Measurements from ENCODE around the gene PPP1R3F. TPM values are rescaled to one million over a fixed set of nuclear protein-coding genes. Genes with fewer than 3 reads are reported as not detected.
A peak's percentile ranks its signal among the peaks of the same experiment; 100 is the strongest.
"Not testable (repeated sequence)": the region's sequence is repeated elsewhere in the genome, so short reads cannot be mapped to it uniquely, and the experiment has no call there.

The PPP1R3F gene
- total and polyA plus RNA-seq, 4 donors = 1.9 to 9.2 (median 7.1) TPM

- Histone ChIP-seq H3K9me3 (ENCODE audit: control insufficient read depth, low read length) (no peaks in the 10 kb centered on the region), H3K4me3 (ENCODE audit: low read length in 2 of 2) (no peak overlapping the region), H3K36me3 (ENCODE audit: control insufficient read depth in 1 of 2, insufficient read depth in 2 of 2, low read length in 1 of 2) (no peaks in the 10 kb centered on the region), H3K27me3 (ENCODE audit: control insufficient read depth in 1 of 2, insufficient read depth in 2 of 2, low read length in 1 of 2) (no peaks in the 10 kb centered on the region), H3K27ac (ENCODE audit: low read depth in 1 of 2, low read length in 2 of 2) (no peak overlapping the region), H3K4me1 (ENCODE audit: control insufficient read depth in 1 of 2, insufficient read depth in 2 of 2, low read length in 2 of 2) (no peaks in the 10 kb centered on the region)
- ATAC-seq (ENCODE audit: low FRiP score) = no peak
- intact Hi-C loops (cut with DNase I) = loop anchor here in 1 of 2 donors (5.0 kb wide), 1 partner anchor 587 kb away; the partner anchor contains the start of gene USP27X
- DNase-seq = no peak
- 61 to 71% methylated on average over 7 of the region's 7 CpGs for WGBS, 2 donors
Observed at GRCh38 chrX:49290215-49290614, 20.6 kb downstream of the PPP1R3F start.

DNA sequence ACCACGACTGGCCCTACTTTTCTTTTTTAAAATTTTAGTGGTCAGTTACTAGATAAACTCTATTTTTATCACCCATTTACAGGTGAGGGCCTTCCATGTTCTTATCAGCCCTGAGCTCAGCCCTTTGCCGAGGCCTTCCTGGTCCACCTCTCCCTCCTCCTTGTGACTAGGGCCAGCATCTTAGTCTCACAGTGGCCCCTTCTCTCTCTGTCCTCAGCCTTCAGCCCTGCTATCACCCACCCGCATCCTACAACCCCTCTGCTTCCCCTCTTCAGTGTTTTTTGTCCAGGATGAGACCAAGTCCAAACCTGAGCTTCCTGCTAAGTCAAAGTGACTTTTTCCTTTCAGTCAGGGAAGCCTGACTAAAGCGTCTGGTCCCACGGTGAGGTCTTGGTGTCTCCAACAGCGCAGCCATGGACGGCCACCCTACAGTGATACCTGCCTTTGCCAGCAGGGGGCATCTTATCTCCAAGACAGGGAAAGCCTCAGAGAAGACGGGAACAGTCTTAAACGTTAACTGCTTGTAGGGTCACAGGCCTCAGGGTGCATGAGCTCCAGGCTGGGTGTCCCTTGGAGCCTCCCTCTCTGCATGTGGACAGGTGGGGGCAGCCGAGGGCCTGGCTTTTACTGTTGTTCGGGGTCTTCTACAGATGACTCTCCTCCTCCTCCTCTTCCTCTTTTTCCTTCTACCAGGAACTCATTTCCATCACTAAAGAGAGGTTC lies 22.2 kb downstream of the PPP1R3F start:
- Histone ChIP-seq H3K9me3 (ENCODE audit: control insufficient read depth, low read length) (no peaks in the 10 kb centered on the region), H3K4me3 (ENCODE audit: low read length in 2 of 2) (no peak overlapping the region), H3K36me3 (ENCODE audit: control insufficient read depth in 1 of 2, insufficient read depth in 2 of 2, low read length in 1 of 2) (no peaks in the 10 kb centered on the region), H3K27me3 (ENCODE audit: control insufficient read depth in 1 of 2, insufficient read depth in 2 of 2, low read length in 1 of 2) (no peaks in the 10 kb centered on the region), H3K27ac (ENCODE audit: low read depth in 1 of 2, low read length in 2 of 2) (no peak overlapping the region), H3K4me1 (ENCODE audit: control insufficient read depth in 1 of 2, insufficient read depth in 2 of 2, low read length in 2 of 2) (no peaks in the 10 kb centered on the region)
- intact Hi-C loops (cut with DNase I) = loop anchor here in 1 of 2 donors (5.0 kb wide), 1 partner anchor 586 kb away; the partner anchor contains the start of gene USP27X
- peak in 1 of 2 donors; percentile 67 for DNase-seq
- 16 to 33% methylated on average over 11 of the region's 11 CpGs for WGBS, 2 donors
- ATAC-seq (ENCODE audit: low FRiP score) = peak; percentile 73

GRCh38 chrX:49292400-49293362 lies 23.1 kb downstream of the PPP1R3F start:
- no peaks in the 10 kb centered on the region for H3K4me1 ChIP-seq (ENCODE audit: control insufficient read depth in 1 of 2, insufficient read depth in 2 of 2, low read length in 2 of 2)
- 77 to 78% methylated on average over 17 of the region's 17 CpGs for WGBS, 2 donors
- ATAC-seq (ENCODE audit: low FRiP score) = no peak

DNA sequence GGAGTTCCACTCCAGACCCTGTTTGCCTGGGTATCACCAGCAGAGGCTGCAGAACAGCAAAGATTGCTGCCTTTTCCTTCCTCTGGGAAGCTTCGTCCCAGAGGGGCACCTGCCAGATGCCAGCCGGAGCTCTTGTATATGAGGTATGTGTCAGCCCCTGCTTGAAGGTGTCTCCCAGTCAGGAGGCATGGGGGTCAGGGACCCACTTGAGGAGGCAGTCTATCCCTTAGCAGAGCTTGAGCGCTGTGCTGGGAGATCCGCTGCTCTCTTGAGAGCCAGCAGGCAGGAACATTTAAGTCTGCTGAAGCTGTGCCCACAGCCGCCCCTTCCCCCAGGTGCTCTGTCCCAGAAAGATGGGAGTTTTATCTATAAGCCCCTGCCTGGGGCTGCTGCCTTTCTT lies 29.7 kb downstream of the PPP1R3F start:
- ATAC-seq (ENCODE audit: low FRiP score); H3K27me3 ChIP-seq (ENCODE audit: control insufficient read depth in 1 of 2, insufficient read depth in 2 of 2, low read length in 1 of 2); H3K36me3 ChIP-seq (ENCODE audit: control insufficient read depth in 1 of 2, insufficient read depth in 2 of 2, low read length in 1 of 2); DNase-seq; intact Hi-C loops (cut with DNase I); H3K27ac ChIP-seq (ENCODE audit: low read depth in 1 of 2, low read length in 2 of 2); H3K4me3 ChIP-seq (ENCODE audit: low read length in 2 of 2); H3K9me3 ChIP-seq (ENCODE audit: control insufficient read depth, low read length); H3K4me1 ChIP-seq (ENCODE audit: control insufficient read depth in 1 of 2, insufficient read depth in 2 of 2, low read length in 2 of 2): not testable (repeated sequence)
- WGBS, 2 donors = 81 to 97% methylated on average over 5 of the region's 5 CpGs

More at GRCh38 chrX:49292400-49293362, 23.1 kb downstream of the PPP1R3F start:
- Histone ChIP-seq H3K4me3 (ENCODE audit: low read length in 2 of 2) (no peak overlapping the region), H3K9me3 (ENCODE audit: control insufficient read depth, low read length) (no peaks in the 10 kb centered on the region), H3K27me3 (ENCODE audit: control insufficient read depth in 1 of 2, insufficient read depth in 2 of 2, low read length in 1 of 2) (no peaks in the 10 kb centered on the region), H3K36me3 (ENCODE audit: control insufficient read depth in 1 of 2, insufficient read depth in 2 of 2, low read length in 1 of 2) (no peaks in the 10 kb centered on the region), H3K27ac (ENCODE audit: low read depth in 1 of 2, low read length in 2 of 2) (no peak overlapping the region)
- no peak for DNase-seq
- intact Hi-C loops (cut with DNase I) = loop anchor here in 1 of 2 donors (5.0 kb wide), 1 partner anchor 585 kb away; the partner anchor contains the start of gene USP27X

GRCh38 chrX:49300703-49301102 lies 31.1 kb downstream of the PPP1R3F start:
- Histone ChIP-seq H3K27ac (ENCODE audit: low read depth in 1 of 2, low read length in 2 of 2) (no peak overlapping the region), H3K27me3 (ENCODE audit: control insufficient read depth in 1 of 2, insufficient read depth in 2 of 2, low read length in 1 of 2) (no peaks in the 10 kb centered on the region), H3K4me1 (ENCODE audit: control insufficient read depth in 1 of 2, insufficient read depth in 2 of 2, low read length in 2 of 2) (no peaks in the 10 kb centered on the region), H3K9me3 (ENCODE audit: control insufficient read depth, low read length) (no peaks in the 10 kb centered on the region), H3K4me3 (ENCODE audit: low read length in 2 of 2) (no peak overlapping the region), H3K36me3 (ENCODE audit: control insufficient read depth in 1 of 2, insufficient read depth in 2 of 2, low read length in 1 of 2) (no peaks in the 10 kb centered on the region)
- intact Hi-C loops (cut with DNase I) = no loop called here
- WGBS, 2 donors = 68 to 75% methylated on average over 1 of the region's 1 CpG
- no peak for DNase-seq
- no peak for ATAC-seq (ENCODE audit: low FRiP score)

DNA sequence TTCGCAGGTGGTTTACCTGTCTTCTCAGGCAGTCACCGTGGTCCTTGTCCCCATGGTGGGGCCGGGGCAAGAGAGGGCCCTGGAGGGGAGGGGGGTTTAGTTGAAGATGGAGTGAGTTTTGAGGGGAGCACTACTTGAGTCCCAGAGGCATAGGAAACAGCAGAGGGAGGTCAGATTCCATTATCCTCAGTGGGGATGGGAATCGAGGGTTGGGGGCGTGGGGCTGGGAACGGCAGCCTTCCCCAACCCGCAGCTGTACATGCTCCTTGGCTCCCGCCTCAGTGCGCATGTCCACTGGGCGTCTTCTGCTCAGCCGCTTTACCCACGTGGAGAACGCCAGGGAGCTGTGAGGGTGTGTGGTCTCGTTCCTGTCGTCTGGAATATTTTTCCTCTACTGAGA lies 33.8 kb downstream of the PPP1R3F start, which contains the start of gene GAGE10:
Gene GAGE10 (plus strand): TSS at position 301 of the 400 bp plus-strand sequence. CDS start 1,214 bp downstream, outside the sequence.
- intact Hi-C loops (cut with DNase I) = no loop called here
- ATAC-seq (ENCODE audit: low FRiP score) = no peak

DNA sequence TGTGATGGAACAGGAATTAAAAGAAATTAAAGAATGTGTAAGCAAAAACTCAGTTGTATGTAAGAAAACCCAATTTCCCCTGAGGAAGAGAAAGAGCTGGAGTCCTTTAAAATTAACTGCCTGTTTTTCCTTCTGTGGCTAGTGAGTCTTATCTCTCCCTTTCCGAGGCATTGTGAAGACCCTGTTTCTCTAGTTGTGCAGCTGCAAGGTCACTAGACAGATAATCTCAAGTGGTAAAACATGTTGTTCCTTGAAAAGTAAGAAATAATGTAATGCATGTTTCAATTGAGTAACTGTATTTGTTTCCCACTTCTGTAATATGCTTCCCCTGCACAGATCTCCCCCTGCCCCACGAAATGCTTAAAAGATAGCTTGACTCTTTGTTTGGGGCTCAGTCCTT lies 38.2 kb downstream of the PPP1R3F start:
- H3K4me1 ChIP-seq (ENCODE audit: control insufficient read depth in 1 of 2, insufficient read depth in 2 of 2, low read length in 2 of 2); H3K27me3 ChIP-seq (ENCODE audit: control insufficient read depth in 1 of 2, insufficient read depth in 2 of 2, low read length in 1 of 2); H3K4me3 ChIP-seq (ENCODE audit: low read length in 2 of 2); intact Hi-C loops (cut with DNase I); H3K27ac ChIP-seq (ENCODE audit: low read depth in 1 of 2, low read length in 2 of 2); ATAC-seq (ENCODE audit: low FRiP score); H3K36me3 ChIP-seq (ENCODE audit: control insufficient read depth in 1 of 2, insufficient read depth in 2 of 2, low read length in 1 of 2); H3K9me3 ChIP-seq (ENCODE audit: control insufficient read depth, low read length); DNase-seq: not testable (repeated sequence)
- 53 to 68% methylated on average over 2 of the region's 2 CpGs for WGBS, 2 donors

More for the DNA sequence above, 33.8 kb downstream of the PPP1R3F start, which contains the start of gene GAGE10:
- no peak for DNase-seq
- no peaks in the 10 kb centered on the region for H3K27me3 ChIP-seq (ENCODE audit: control insufficient read depth in 1 of 2, insufficient read depth in 2 of 2, low read length in 1 of 2)
- no peaks in the 10 kb centered on the region for H3K9me3 ChIP-seq (ENCODE audit: control insufficient read depth, low read length)
- H3K27ac ChIP-seq (ENCODE audit: low read depth in 1 of 2, low read length in 2 of 2) = no peak within 1 kb of the TSS
- H3K36me3 ChIP-seq (ENCODE audit: control insufficient read depth in 1 of 2, insufficient read depth in 2 of 2, low read length in 1 of 2) = no peaks in the 10 kb centered on the region
- WGBS, 2 donors = 79 to 82% methylated on average over 14 to 15 of the region's 15 CpGs
- no peaks in the 10 kb centered on the region for H3K4me1 ChIP-seq (ENCODE audit: control insufficient read depth in 1 of 2, insufficient read depth in 2 of 2, low read length in 2 of 2)
- no peak within 1 kb of the TSS for H3K4me3 ChIP-seq (ENCODE audit: low read length in 2 of 2)

GRCh38 chrX:49308604-49309269 lies 39.1 kb downstream of the PPP1R3F start:
- peak; percentile 50 for ATAC-seq (ENCODE audit: low FRiP score)

More at GRCh38 chrX:49308604-49309269, 39.1 kb downstream of the PPP1R3F start:
- Histone ChIP-seq H3K4me3 (ENCODE audit: low read length in 2 of 2) (no peak overlapping the region), H3K27ac (ENCODE audit: low read depth in 1 of 2, low read length in 2 of 2) (no peak overlapping the region), H3K36me3 (ENCODE audit: control insufficient read depth in 1 of 2, insufficient read depth in 2 of 2, low read length in 1 of 2) (no peaks in the 10 kb centered on the region), H3K4me1 (ENCODE audit: control insufficient read depth in 1 of 2, insufficient read depth in 2 of 2, low read length in 2 of 2) (no peaks in the 10 kb centered on the region), H3K27me3 (ENCODE audit: control insufficient read depth in 1 of 2, insufficient read depth in 2 of 2, low read length in 1 of 2) (no peaks in the 10 kb centered on the region), H3K9me3 (ENCODE audit: control insufficient read depth, low read length) (no peaks in the 10 kb centered on the region)
- WGBS, 2 donors = 35 to 59% methylated on average over 15 of the region's 15 CpGs
- intact Hi-C loops (cut with DNase I) = no loop called here
- DNase-seq = no peak

Measured in aorta (tissue), 5 donors.